ENCODE data around the gene LMX1B.
"Not testable (repeated sequence)": the region's sequence is repeated elsewhere in the genome, so short reads cannot be mapped to it uniquely, and the experiment has no call there.

The LMX1B gene

DNA sequence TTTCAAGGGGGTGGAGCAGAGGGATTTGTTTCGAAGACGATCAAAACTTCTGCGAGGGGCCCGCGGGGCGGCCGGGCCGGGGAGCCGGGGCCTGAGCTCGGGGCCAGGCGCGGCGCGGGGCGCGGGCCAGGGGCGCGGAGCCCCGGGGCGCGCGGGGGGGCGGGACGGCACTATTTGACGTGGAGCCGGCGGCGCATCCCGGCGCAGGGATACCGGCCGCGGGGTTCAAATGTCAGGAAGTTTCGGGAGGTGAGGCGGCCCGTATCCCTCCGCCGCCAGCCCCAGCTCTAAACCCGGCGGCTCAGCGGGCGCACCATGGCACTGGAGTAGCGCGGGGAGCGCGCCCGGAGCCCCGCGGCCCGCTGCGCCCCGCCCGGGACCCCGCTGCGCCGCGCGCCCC lies at the start of gene LMX1B:
Gene LMX1B (plus strand): TSS at position 278 of the 400 bp plus-strand sequence. CDS start 522 bp downstream, outside the sequence.
- no peak for DNase-seq

DNA sequence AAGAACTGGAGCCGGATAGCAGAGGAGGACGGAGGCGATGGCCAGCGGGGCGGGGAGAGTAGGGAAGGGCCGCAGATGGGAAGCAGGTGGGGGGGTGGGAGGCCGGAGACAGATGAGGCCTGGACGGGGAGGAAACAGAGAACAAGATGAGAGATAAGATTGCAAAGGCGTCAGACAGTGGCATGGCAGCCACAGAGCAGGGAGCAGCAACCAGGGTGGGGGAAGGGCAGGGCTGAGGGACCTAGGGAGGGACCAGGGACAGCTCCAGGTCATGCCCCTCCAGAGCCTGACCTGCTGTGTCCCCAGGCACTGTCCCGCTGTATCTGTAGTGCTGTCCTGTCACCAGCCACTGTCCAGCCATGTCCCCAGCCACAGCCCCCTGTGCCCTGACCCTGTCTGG lies 49.6 kb upstream of the LMX1B start:
- no peak for DNase-seq

DNA sequence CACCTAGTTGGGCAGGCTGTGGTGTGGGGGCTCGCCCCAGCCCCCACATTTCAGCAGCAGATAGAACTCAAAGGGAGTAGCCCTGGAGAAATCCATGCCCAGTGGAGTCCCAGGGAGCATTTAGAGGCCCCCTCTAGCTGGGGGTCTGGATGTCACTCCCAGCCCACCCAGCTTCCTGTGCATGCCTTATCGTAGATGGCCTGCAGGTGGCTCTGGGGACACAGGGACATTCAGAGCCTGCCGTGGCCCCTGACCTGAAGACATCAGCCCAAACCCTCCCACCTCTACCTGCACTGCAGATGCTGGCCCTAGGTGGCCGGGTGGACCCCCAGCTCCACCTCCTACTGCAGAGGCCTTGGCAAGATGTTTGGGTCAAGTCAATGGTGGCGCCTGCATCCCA lies 49.0 kb upstream of the LMX1B start:
- DNase-seq = no peak

DNA sequence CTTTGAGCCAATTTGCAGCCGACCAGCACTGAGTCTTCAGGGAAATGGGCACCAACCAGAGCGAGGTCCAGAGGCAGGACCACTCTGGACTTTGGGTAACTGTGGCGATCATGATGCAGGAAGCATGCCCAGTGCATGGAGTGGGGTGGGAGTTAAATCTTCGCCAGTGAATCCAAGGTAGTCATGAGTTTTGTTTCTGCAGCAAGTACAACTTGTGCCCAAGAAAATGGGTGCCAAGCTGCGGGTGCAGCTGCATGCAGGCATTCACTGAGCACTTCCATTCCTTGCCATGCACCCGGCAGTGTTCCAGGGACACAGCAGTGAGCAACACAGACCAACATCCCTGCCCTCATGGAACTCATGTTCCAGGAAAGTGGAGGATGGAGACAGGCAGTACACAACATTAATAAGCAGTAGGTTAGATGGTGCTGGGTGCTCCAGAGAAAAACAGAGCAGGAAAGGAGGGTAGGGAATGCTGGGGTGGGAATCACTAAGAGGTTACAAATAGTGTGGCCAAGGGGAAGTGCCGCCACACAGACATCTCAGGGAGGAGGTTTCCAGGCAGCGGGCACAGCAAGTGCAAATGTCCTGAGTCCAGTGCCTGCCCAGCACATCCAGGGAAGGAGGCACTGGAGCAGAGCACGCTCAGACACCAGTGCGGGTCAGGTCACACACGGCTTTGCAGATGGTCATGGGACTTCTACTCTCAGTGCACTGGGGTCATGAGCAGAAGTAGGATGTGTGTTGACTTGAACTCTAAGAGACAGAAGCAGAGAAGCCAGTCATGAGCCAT lies 48.2 kb upstream of the LMX1B start:
- DNase-seq = no peak

DNA sequence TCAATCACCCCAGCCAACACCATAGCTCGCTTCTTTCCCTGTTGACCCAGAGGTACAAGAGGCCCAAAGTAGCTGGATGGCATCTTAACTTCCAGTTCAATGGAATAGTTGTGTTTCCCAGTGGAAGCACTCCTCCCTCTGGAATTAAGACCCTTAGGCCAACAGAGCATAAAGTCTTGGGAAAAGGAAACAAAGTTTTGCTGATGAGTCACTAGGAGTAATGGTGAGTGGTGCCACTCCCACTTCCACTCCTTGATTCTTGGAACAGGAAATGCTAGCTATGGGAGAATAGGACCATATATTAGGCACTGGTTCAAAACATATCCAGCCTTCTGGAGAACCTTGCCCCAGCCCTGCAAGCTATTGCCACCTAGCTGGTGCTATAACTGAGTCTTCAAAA lies 44.7 kb upstream of the LMX1B start:
- DNase-seq = no peak

DNA sequence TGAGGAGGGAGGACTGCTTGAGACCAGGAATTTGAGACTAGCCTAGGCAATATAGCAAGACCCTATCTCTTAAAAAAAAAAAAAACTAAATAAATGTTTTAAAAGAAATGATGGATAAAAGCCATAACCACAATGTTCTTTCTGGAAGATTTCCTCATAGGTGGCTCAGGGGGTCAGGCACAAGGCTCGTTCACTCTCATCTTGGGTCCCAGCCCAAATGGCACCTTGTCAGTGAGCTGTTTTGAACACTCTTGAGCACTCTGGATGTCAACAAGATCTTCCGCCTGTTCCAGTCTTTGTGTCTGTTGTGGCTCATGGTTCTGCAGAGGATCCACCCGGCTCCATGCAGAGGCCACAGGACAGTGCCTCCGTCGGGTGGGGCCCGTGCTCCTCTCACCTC lies 35.7 kb upstream of the LMX1B start:
- no peak for DNase-seq

DNA sequence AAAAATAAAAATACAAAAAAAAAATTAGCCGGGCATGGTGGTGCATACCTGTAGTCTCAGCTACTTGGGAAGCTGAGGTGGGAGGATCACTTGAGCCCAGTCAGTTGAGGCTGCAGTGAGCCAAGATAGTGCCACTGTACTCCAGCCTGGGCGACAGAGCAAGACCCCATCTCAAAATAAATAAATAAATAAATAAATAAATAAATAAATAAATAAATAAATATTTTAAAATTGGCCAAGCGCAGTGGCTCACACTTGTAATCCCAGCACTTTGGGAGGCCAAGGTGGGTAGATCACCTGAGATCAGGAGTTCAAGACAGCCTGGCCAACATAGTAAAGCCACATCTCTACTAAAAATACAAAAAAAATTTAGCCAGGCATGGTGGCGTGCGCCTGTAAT lies 33.4 kb upstream of the LMX1B start:
- not testable (repeated sequence) for DNase-seq

DNA sequence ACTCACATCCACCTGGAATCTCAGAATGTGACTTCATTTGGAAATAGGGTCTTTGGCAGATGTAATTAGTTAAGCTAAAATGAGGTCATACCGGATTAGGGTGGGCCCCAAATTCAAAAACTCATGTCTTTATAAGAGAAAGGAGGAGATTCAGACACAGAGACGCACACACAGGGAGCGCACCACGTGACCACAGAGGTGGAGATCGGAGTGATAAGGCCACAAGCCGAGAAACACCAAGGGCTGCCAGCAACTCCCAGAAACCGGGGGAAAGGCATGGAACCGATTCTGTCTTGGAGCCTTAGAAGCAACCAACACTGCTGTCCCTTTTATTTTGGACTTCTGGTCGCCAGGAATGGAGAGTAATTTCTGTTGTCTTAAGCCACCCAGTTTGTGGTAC lies 31.8 kb upstream of the LMX1B start:
- no peak for DNase-seq

DNA sequence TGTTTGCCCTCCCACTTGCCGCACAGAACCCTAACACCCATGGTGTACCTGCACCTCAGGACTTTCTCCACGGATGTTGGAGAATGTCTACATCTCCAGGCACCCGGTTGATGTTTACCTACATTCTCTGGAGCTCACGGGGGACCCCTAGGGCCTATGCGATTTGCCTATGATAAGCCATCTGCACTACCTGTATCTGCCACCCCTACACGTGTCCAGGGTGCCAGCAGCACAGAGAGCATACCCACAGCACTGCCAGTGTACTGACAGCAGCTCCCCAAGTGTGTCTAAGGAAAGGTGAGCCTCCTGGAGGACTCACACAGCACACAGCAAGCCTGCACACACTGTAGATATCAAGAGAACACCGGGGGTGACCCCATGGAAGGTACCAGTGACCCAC lies 31.3 kb upstream of the LMX1B start:
- no peak for DNase-seq

DNA sequence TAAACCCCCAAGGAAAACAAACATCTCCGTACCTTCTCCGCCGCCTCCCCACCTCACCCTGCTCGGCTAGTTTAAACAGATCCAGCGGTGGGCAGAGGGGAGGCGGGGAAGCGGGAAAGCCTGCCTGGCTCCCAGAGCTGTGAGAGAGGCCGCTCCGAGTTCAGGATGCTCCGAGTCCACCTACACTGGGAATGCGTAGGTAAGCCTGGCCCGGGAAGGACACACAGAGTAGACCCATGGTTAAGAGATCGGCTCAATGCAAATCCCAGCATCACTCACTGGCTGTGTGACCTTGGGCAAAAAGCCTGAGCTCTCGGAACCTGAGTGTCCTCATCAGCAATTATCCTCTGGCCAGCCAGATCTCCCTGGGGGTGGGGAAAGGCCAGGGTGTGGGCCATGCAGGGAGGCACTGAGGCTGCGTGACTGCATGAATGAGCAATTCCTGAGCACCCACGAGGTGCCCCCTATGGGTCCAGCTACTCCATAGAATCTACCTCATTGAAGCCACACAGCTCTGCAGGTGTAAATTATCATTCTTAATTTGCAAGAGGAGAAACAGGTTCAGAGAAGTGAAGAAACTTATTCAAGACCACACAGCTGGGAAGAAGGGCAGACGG lies 30.5 kb upstream of the LMX1B start:
- no peak for DNase-seq

DNA sequence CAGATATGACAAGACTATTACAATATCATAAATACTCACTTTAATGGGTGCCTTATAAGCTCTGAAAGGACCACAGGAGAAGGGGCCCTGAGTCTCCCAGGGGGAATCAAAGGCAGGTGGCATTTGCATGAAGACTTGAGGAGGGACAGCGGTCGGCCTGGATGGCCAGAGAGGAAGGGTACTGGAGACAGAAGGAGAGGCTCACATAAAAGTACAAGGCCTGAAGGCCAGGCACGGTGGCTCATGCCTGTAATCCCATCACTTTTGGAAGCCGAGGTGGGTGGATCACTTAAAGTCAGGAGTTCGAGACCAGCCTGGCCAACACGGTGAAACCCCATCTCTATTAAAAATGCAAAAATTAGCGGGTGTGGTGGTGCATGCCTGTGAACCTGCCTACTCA lies 29.1 kb upstream of the LMX1B start:
- DNase-seq = no peak

DNA sequence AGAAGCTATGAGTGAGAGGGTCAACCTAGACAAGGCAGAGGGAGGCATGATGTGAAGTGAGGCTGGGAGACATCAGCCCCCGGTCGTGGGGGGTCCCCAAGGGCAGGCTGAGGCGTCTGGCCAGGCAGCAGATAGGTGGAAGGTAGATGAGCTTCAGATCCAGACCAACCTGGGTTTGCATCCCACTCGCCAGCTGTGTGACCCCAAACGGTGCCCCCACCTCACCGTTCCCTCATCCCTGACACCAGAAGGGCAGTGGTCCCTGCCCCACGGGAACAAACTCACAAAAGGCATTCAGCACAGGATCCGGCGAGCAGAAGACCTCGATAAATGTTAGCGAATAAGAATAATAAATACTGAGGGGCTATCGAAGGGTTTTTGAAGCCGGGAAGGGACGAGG lies 27.5 kb upstream of the LMX1B start:
- no peak for DNase-seq

DNA sequence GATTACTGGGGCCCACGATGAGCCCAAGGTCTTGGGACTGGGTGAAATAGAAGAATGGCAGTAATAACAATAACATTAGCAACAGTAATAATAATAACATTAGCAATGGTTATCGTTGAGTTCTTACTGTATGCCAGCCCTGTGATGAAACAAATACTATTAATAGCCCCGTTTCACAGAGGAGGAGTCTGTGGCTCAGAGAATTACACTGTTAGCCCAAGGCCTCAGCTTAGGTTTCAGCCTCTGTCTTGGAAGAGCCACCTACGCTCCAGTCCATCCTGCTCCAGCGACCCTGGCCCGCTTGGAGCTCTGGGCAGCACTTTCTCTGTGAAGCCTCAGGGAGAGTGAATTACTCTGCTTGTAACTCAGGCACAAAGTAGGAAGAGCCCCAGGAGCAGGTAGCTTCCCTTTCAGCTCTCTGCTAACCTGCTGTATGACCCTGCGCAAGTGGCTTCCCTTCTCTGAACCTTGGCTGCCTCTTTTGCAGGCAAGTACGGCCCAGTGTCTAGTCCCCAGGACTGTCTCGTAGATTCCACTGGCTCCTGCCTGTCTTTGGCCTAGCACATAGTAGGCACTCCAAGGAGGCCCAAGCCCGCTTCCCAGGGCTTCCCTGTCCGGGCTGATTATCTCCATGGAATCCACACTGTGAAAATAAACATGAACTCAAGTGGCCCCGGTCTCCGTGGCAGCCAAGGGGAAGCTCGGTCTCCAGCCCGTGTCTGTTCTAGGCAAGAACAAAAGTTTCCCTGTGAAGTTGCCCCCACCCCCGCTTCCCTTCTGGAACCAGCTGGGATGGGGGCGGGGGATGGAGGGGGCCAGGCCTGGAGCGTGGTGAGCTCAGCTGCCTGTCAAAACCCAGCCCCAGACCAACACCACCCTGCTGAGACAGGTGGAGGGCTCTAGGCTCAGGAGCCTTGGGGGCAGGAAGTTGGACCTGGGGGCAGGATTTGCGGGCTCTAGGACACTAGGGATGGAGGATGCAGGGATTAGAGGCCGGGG lies 26.2 kb upstream of the LMX1B start:
- DNase-seq = no peak

DNA sequence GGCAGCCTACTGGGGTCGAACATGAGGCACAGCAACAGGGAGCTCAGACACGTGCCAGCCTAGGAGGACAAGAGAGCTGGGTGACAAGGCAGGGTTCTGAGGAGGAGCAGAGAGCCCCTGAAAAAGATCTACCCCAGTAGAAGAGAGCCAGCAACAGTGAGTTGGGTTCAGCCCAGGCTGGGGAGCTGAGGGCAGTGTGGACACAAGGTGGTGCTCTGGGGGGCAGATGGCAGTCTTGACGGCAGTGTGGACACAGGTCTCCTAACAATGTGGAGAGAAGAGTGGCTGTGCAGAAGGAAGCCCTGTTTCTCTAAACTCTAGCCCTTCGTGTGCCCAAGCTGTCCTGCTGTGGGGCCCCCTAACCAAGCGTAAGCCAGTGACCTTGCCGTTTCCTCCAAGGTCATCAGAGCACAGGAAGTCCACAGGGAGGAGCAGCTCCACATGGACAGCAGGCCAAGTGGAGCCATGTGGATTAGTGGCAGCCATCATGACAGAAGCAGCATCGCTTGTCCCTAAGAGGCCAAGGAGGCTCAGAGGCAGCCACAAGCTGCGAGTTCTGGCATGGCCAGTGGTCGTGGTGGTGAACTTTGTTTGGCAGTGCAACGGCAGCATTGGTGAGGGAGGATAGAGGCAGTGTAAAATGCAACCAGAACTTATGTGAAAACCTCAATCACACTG lies 25.1 kb upstream of the LMX1B start:
- DNase-seq = no peak

DNA sequence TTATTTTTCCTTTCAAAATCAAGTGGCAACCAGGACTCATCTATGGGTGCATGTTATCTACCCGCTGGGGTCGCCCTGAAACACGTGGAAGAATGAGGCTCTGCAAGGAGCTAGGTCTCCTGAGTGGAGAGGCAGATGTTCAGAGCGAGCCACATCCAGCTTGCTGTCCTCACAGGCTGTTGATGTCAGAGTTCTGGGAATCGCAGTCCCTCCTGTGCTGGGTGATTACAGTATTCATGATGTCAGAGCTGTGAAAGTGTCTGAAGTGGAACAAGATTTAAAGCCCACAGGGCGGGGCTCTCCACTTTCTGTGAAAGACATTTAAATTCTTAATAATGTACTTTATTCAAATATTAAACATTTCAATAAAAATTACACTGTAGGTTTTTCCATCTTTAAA lies 24.4 kb upstream of the LMX1B start:
- DNase-seq = no peak

DNA sequence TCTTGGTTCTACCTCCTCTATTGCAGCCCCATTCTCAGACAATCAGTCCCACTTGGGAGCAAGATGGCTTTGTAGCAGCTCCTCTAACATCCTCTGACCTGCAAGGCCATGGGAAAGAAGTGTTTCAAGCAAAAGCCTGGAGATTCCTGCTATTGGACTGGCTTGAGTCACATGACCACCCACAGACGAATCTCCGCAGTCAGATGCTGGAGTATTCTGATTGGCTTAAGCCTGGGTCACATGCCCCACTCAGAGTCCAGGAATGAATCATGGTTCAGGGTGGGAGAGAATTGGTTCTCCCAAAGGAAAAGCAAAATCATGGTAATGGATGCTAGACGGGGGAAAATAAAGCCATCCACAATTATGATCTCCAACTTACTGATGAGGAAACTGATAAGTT lies 22.6 kb upstream of the LMX1B start:
- DNase-seq = no peak

DNA sequence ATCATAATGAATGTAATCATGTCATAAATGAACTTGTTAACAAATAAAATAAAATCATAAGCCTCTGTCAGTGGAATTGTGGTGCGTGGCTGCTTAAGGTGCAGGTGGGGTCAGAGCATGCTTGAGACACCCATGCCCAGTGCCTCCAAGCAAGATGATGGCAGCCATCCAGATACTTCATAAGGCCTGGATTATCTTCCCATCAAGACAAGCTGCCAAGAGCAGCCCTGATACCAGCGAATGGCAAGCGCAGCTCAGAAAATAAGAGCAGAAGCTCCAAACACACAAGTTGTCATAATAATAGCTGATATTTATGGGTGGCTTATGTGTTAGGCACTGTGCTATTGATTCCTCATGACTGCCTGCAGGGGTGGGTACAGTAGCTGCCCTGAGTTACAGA lies 21.8 kb upstream of the LMX1B start:
- no peak for DNase-seq

DNA sequence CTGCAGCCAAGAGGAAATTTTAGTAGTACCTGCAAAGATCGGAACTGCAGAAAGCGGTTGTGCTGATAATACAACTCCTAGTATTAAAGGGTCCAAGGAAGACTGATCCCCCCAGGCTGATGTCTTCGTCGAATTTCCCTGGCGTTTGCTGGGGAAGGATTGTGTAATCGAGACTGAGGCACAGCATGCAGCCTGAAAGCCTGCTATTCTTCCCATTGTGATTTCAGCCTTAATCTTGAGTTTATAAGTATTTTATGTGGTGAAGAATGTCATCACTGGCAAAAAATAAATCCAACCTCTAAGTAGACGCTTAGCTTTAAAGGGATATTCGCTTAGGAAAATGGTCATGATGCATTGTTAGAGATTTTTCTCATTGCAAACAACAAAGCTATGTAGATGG lies 21.3 kb upstream of the LMX1B start:
- no peak for DNase-seq

DNA sequence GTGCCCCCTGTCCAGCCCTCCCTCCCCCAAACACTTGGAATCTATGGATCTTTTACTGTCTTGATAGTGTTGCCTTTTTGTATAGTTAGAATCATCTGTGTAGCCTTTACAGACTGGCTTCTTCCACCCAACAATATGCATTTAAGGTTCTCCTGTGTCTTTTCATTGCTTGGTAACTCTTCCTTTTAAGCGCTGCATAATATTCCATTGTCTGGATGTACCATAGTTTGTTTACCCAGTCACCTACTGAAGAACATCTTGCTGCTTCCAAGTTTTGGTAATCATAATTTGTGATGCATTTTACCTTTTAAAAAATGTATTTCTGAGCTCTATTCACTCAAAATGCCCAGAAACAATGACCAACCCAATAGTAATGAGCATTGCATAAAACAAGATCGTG lies 17.7 kb upstream of the LMX1B start:
- no peak for DNase-seq

DNA sequence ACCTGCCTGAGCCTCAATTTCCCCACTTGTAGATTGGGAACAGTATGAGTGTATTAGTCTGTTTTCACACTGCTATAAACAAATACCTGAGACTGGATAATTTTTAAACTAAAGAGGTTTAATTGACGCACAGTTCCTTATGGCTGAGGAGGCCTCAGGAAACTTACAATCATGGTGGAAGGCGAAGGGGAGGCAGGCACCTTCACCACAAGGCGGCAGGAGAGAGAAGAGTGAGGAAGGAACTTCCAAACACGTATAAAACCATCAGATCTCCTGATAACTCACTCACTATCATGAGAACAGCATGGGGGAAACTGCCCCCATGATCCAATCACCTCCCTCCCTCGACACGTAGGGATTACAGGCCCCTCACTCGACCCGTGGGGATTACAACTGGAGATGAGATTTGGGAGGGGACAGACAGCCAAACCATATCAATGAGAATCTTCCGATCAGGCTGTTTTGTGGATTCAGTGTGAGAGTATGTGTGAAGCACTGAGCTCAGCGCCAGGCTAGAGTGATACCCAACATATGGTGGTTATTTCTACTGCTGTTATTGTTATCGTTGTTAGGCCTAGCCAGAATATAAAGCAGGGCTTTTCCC lies 14.6 kb upstream of the LMX1B start:
- no peak for DNase-seq

DNA sequence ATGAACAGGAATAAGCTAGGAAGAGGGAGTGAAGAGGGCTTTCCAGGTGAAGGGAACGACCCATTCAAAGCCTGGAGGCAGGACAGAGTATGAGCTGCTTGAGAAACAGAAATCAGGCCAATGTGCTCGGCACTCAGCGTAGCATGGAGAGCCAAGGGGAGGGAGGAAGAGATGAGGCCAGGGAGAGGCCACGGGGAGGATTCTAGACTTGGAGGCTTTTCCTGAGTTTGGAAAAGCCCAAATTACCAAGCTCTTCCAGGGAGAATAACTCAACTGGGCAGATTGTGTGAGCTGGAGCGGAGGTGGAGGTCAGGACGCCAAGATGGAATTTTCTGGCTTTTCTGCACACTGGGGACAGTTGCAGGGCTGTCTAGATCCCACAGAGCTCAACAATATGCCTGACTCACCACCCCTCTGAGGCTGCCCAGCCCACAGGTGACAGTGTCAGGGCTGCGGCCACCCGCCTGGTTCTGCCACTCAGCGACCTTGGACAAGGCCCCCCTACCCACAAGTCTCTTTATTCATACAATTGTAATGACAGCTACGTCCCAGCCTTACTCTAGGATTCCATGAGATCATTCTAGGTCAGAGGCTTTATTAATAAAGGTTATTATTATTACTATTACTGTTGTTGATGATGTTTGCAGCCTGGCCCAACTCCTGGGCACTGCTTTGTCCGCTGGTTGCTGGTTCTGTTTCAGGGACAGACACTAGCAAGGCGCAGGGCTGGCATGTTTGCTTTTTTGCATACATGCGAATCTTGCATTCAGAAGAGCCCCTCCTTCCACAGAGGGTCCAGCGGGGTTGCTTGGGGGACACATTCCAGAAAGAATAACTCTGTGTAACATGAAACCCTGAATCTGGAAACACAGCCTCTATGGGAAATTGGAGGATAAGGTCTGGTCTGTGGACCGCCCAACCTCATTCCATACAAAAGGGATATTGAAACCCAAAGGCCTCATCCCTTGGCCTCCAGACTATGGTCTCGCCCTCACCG lies 9.4 kb upstream of the LMX1B start:
- no peak for DNase-seq
